Trophoblast cell (in vitro differentiated cells and primary cell): ENCODE measurements around the gene PTPRT.
"Not testable (repeated sequence)": the region's sequence is repeated elsewhere in the genome, so short reads cannot be mapped to it uniquely, and the experiment has no call there.

Source experiments
- DNase-seq, 2 donors: peaks; one replicate each; pipeline ENCODE4 v3.0.0-alpha.2; 2016
- H2AFZ ChIP-seq: 2 replicates; pipeline ENCODE4 v1.6.1; 2013; ENCODE audit warnings: low read length, moderate library complexity, mild to moderate bottlenecking; ENCODE audit not compliant: insufficient read depth, poor library complexity
- H2AK5ac ChIP-seq: 2 replicates; pipeline ENCODE4 v1.6.1; 2013; ENCODE audit warnings: mild to moderate bottlenecking, low read length
- H2BK120ac ChIP-seq: 2 replicates; pipeline ENCODE4 v1.6.1; 2013; ENCODE audit warnings: low read length, mild to moderate bottlenecking, moderate library complexity; ENCODE audit not compliant: insufficient read depth, poor library complexity
- H2BK12ac ChIP-seq: 2 replicates; pipeline ENCODE4 v1.6.1; 2013; ENCODE audit warnings: mild to moderate bottlenecking, low read length, moderate library complexity
- H2BK5ac ChIP-seq: 2 replicates; pipeline ENCODE4 v1.6.1; 2013; ENCODE audit warnings: low read length, low read depth, moderate library complexity, mild to moderate bottlenecking; ENCODE audit not compliant: poor library complexity
- H3K14ac ChIP-seq: 2 replicates; pipeline ENCODE4 v1.6.1; 2013; ENCODE audit warnings: mild to moderate bottlenecking, low read length
- H3K18ac ChIP-seq: 2 replicates; pipeline ENCODE4 v1.6.1; 2013; ENCODE audit warnings: mild to moderate bottlenecking, low read length
- H3K23ac ChIP-seq: 2 replicates; pipeline ENCODE4 v1.6.1; 2013; ENCODE audit warnings: low read length
- H3K27ac ChIP-seq: 2 replicates; pipeline ENCODE4 v1.5.1; 2013; ENCODE audit warnings: low read depth, mild to moderate bottlenecking, inconsistent platforms, low read length, moderate library complexity
- H3K27me3 ChIP-seq: 2 replicates; pipeline ENCODE4 v1.6.1; 2013; ENCODE audit warnings: inconsistent platforms, mild to moderate bottlenecking, low read length, moderate library complexity; ENCODE audit not compliant: insufficient read depth
- H3K36me3 ChIP-seq, 2 experiments: 1 replicate in 1 of 2; 2 replicates in 1 of 2; pipeline ENCODE4 v1.6.1; 2013; ENCODE audit warnings: low read length in 2 of 2, mild to moderate bottlenecking in 2 of 2, moderate library complexity in 1 of 2; ENCODE audit not compliant: insufficient read depth in 2 of 2, control insufficient read depth in 1 of 2
- H3K4ac ChIP-seq: 2 replicates; pipeline ENCODE4 v1.6.1; 2013; ENCODE audit warnings: low read depth, mild to moderate bottlenecking, low read length, moderate library complexity
- H3K4me1 ChIP-seq, 2 experiments: 1 replicate in 1 of 2; 2 replicates in 1 of 2; pipeline ENCODE4 v1.6.1; 2013; ENCODE audit warnings: low read length in 2 of 2, mild to moderate bottlenecking in 2 of 2, moderate library complexity in 1 of 2; ENCODE audit not compliant: insufficient read depth in 2 of 2, control insufficient read depth in 1 of 2
- H3K4me2 ChIP-seq: 2 replicates; pipeline ENCODE4 v1.6.1; 2013; ENCODE audit warnings: inconsistent platforms, mild to moderate bottlenecking, low read length, moderate library complexity
- H3K4me3 ChIP-seq: 2 replicates; pipeline ENCODE4 v1.5.1; 2013; ENCODE audit warnings: mild to moderate bottlenecking, low read depth, low read length, inconsistent platforms
- H3K79me1 ChIP-seq: one replicate; pipeline ENCODE4 v1.6.1; 2013; ENCODE audit warnings: low read length
- H3K79me2 ChIP-seq: 2 replicates; pipeline ENCODE4 v1.6.1; 2013; ENCODE audit warnings: low read length, mild to moderate bottlenecking; ENCODE audit not compliant: control insufficient read depth, insufficient read depth, poor library complexity
- H3K9ac ChIP-seq: 2 replicates; pipeline ENCODE4 v1.6.1; 2013; ENCODE audit warnings: mild to moderate bottlenecking, low read length
- H3K9me3 ChIP-seq: 2 replicates; pipeline ENCODE4 v1.6.1; 2013; ENCODE audit warnings: low read depth, mild to moderate bottlenecking, control low read depth, inconsistent platforms, low read length; ENCODE audit not compliant: insufficient read depth
- H4K12ac ChIP-seq: 2 replicates; pipeline ENCODE4 v1.6.1; 2013; ENCODE audit warnings: low read depth, mild to moderate bottlenecking, low read length, moderate library complexity
- H4K8ac ChIP-seq: 2 replicates; pipeline ENCODE4 v1.6.1; 2013; ENCODE audit warnings: low read depth, mild to moderate bottlenecking, low read length, moderate library complexity
- H4K91ac ChIP-seq: one replicate; pipeline ENCODE4 v1.6.1; 2013; ENCODE audit warnings: low read depth, mild to moderate bottlenecking, low read length, moderate library complexity
- WGBS: extraction: QIAGEN DNeasy Blood & Tissue Kit; methylation state at CpG from one replicate; pipeline ENCODE4 v1.1.7; 2013; ENCODE audit warnings: missing lambda C conversion rate; ENCODE audit not compliant: insufficient read length, insufficient coverage; ENCODE audit errors: extremely low coverage; 5-methylcytosine and 5-hydroxymethylcytosine counted together

Gene PTPRT

GRCh38 chr20:42902509-42902908, 287.2 kb downstream of the PTPRT start:
- Histone ChIP-seq H2BK5ac (no peak overlapping the region), H2BK12ac (no peak overlapping the region), H3K4me1 (no peaks in the 10 kb centered on the region), H3K9ac (no peak overlapping the region), H3K79me2 (no peaks in the 10 kb centered on the region), H3K23ac (no peak overlapping the region), H4K91ac (no peak overlapping the region), H2AFZ (no peak overlapping the region), H3K27ac (no peak overlapping the region), H3K4me3 (no peak overlapping the region), H3K4ac (no peak overlapping the region), H3K18ac (no peak overlapping the region), H2BK120ac (no peak overlapping the region), H4K8ac (no peak overlapping the region), H3K36me3 (no peaks in the 10 kb centered on the region), H3K27me3 (no peaks in the 10 kb centered on the region), H2AK5ac (no peak overlapping the region), H3K79me1 (no peaks in the 10 kb centered on the region), H3K14ac (no peak overlapping the region), H3K4me2 (no peak overlapping the region), H3K9me3 (no peaks in the 10 kb centered on the region), H4K12ac (no peak overlapping the region)
- no CpG with 5 or more reads among the region's 3 CpGs for WGBS
- no peak for DNase-seq

- Histone ChIP-seq H4K12ac (no peak overlapping the region), H2BK120ac (no peak overlapping the region), H3K27ac (no peak overlapping the region), H3K4me2 (no peak overlapping the region), H3K4me1 (no peaks in the 10 kb centered on the region), H3K18ac (no peak overlapping the region), H4K91ac (no peak overlapping the region), H2BK12ac (no peak overlapping the region), H4K8ac (no peak overlapping the region), H3K4ac (no peak overlapping the region), H2AFZ (no peak overlapping the region), H3K14ac (no peak overlapping the region), H2AK5ac (no peak overlapping the region), H3K27me3 (no peaks in the 10 kb centered on the region), H3K9ac (no peak overlapping the region), H3K4me3 (no peak overlapping the region), H3K79me2 (no peaks in the 10 kb centered on the region), H3K79me1 (no peaks in the 10 kb centered on the region), H3K36me3 (no peaks in the 10 kb centered on the region), H2BK5ac (no peak overlapping the region), H3K23ac (no peak overlapping the region), H3K9me3 (no peaks in the 10 kb centered on the region)
- no peak for DNase-seq
- no CpG with 5 or more reads among the region's 2 CpGs for WGBS
These were observed 287.8 kb downstream of the PTPRT start for GRCh38 chr20:42901689-42902440.

- H2BK12ac ChIP-seq, H3K4ac ChIP-seq, H3K9ac ChIP-seq, H4K91ac ChIP-seq, H3K79me1 ChIP-seq, H3K79me2 ChIP-seq, H3K27me3 ChIP-seq, H4K12ac ChIP-seq, H3K4me3 ChIP-seq, H3K4me2 ChIP-seq, H2AFZ ChIP-seq, H3K4me1 ChIP-seq, H3K36me3 ChIP-seq, H4K8ac ChIP-seq, H2AK5ac ChIP-seq, H3K9me3 ChIP-seq, H2BK120ac ChIP-seq, H3K18ac ChIP-seq, DNase-seq, H3K14ac ChIP-seq, H2BK5ac ChIP-seq, H3K27ac ChIP-seq, H3K23ac ChIP-seq: not testable (repeated sequence)
- WGBS, result no CpG with 5 or more reads among the region's 5 CpGs
These were observed 288.9 kb downstream of the PTPRT start for GRCh38 chr20:42900764-42901163.

- Histone ChIP-seq H3K4me2 (no peak overlapping the region), H3K36me3 (no peaks in the 10 kb centered on the region), H3K4me1 (no peaks in the 10 kb centered on the region), H2AFZ (no peak overlapping the region), H2BK12ac (no peak overlapping the region), H4K91ac (no peak overlapping the region), H3K4ac (no peak overlapping the region), H3K9ac (no peak overlapping the region), H3K79me1 (no peaks in the 10 kb centered on the region), H3K79me2 (no peaks in the 10 kb centered on the region), H4K8ac (no peak overlapping the region), H4K12ac (no peak overlapping the region), H2BK5ac (no peak overlapping the region), H2BK120ac (no peak overlapping the region), H3K23ac (no peak overlapping the region), H3K27ac (no peak overlapping the region), H3K4me3 (no peak overlapping the region), H3K9me3 (peaks cover 1% of the 10 kb centered on the region), H2AK5ac (no peak overlapping the region), H3K27me3 (no peaks in the 10 kb centered on the region), H3K14ac (no peak overlapping the region), H3K18ac (no peak overlapping the region)
- no peak for DNase-seq
- no CpG with 5 or more reads among the region's 1 CpG for WGBS
These were observed 294.7 kb downstream of the PTPRT start for GRCh38 chr20:42895020-42895419.
